ENCODE measurements around the gene TMEM134.
"Not testable (repeated sequence)": the region's sequence is repeated elsewhere in the genome, so short reads cannot be mapped to it uniquely, and the experiment has no call there.

The TMEM134 gene

GRCh38 chr11:67436459-67437081, 32.5 kb downstream of the TMEM134 start:
- DNase-seq: no peak

- DNase-seq: no peak
These were observed 33.2 kb downstream of the TMEM134 start for GRCh38 chr11:67435727-67436458.

GRCh38 chr11:67435031-67435726, 33.9 kb downstream of the TMEM134 start:
- DNase-seq: no peak

- no peak for DNase-seq
These were observed 34.6 kb downstream of the TMEM134 start for GRCh38 chr11:67434395-67434881.

GRCh38 chr11:67433536-67434394, 35.3 kb downstream of the TMEM134 start:
- DNase-seq: no peak

- no peak for DNase-seq
These were observed 36.2 kb downstream of the TMEM134 start for GRCh38 chr11:67432655-67433349.

GRCh38 chr11:67431346-67432249, 37.5 kb downstream of the TMEM134 start:
- no peak for DNase-seq

GRCh38 chr11:67429722-67430121, 39.3 kb downstream of the TMEM134 start:
- DNase-seq: no peak

- no peak for DNase-seq
These were observed 39.9 kb downstream of the TMEM134 start for GRCh38 chr11:67429038-67429668.

GRCh38 chr11:67428052-67429001, 40.7 kb downstream of the TMEM134 start, which contains the start of gene RPS6KB2:
Gene RPS6KB2 (plus strand): TSS chr11:67428494. CDS start chr11:67428546, 52 bp downstream.
- peak; percentile 93 for DNase-seq

- DNase-seq: not testable (repeated sequence)
These were observed 41.6 kb downstream of the TMEM134 start for GRCh38 chr11:67427364-67427859.

GRCh38 chr11:67423891-67424613, 45.0 kb downstream of the TMEM134 start:
- no peak for DNase-seq

- DNase-seq: no peak
These were observed 45.6 kb downstream of the TMEM134 start for GRCh38 chr11:67423466-67423865.

- DNase-seq: no peak
These were observed 46.2 kb downstream of the TMEM134 start for GRCh38 chr11:67422891-67423290.

- DNase-seq: no peak
These were observed 47.5 kb downstream of the TMEM134 start for GRCh38 chr11:67421430-67422031.

GRCh38 chr11:67420646-67421429, 48.2 kb downstream of the TMEM134 start:
- DNase-seq: peak; percentile 76

GRCh38 chr11:67420147-67420645, 48.9 kb downstream of the TMEM134 start:
- DNase-seq: no peak
